HepG2 (cell line): ENCODE data around the gene SMYD4. TPM values are rescaled to one million over a fixed set of nuclear protein-coding genes. Genes with fewer than 3 reads are reported as not detected.

ENCODE experiments used
- ATAC-seq: fragments of 200-7000 bp; cut with Tn5 transposase; 3 replicates; pipeline ENCODE4 v1.9.1; 2020; ENCODE audit warnings: mild to moderate bottlenecking, moderate library complexity
- BruUV-seq: library from RNA; stranded (reverse); fragments of 400-500 nt; replicated peaks from 2 replicates; lab custom pipeline; 2021; lab: Mats Ljungman, UMichigan
- CTCF ChIA-PET: fragments of 300-600 bp; formaldehyde crosslinking; extraction: SDS; loops from one replicate; lab custom pipeline; 2021; ENCODE audit warnings: low total read pairs, inconsistent platforms, low intra/inter-chr PET ratio; lab: Yijun Ruan, JAX
- POLR2A ChIA-PET: fragments of 350-600 bp; sonication (Branson Sonifier 250); formaldehyde crosslinking; loops from one replicate; lab custom pipeline; 2020; ENCODE audit warnings: antibody characterized with exemption, inconsistent platforms; lab: Yijun Ruan, JAX
- DNase-seq: peaks from one replicate; pipeline ENCODE4 v3.0.0-alpha.2; 2015; ENCODE audit warnings: low spot score
- FAIRE-seq: peaks from 3 replicates; lab custom pipeline; 2011; peaks lifted over from hg19 to GRCh38; lab: Jason Lieb, UNC
- H2AFZ ChIP-seq: one replicate; pipeline ENCODE4 v1.6.1; 2011; ENCODE audit warnings: low read length, inconsistent platforms
- H3K27ac ChIP-seq: fragments of 300-600 bp; 3 replicates; pipeline ENCODE4 v1.8.0; 2011; ENCODE audit warnings: mixed run types, mild to moderate bottlenecking, mixed read lengths, low read length, inconsistent platforms; ENCODE audit not compliant: insufficient read depth; ENCODE audit errors: extremely low read length
- H3K27me3 ChIP-seq, 2 experiments: fragments of 200-600 bp in 1 of 2; 2 replicates in 1 of 2; 3 replicates in 1 of 2; pipeline versions ENCODE4 v1.6.0 to v1.8.0; 2011; ENCODE audit warnings: low read length in 2 of 2, mild to moderate bottlenecking in 2 of 2, moderate library complexity in 2 of 2, inconsistent platforms in 1 of 2; ENCODE audit not compliant: insufficient read depth in 2 of 2, control insufficient read depth in 1 of 2
- H3K36me3 ChIP-seq, 2 experiments: fragments of 200-600 bp in 1 of 2; replicated peaks in 1 of 2; 2 replicates in 1 of 2; 3 replicates in 1 of 2; pipeline versions ENCODE4 v1.5.1 to v1.8.0; 2011; ENCODE audit warnings: low read length in 2 of 2, inconsistent platforms in 1 of 2; ENCODE audit not compliant: insufficient read depth in 2 of 2, control insufficient read depth in 1 of 2
- H3K4me1 ChIP-seq: 2 replicates; pipeline ENCODE4 v1.5.1; 2012; ENCODE audit warnings: low read length, inconsistent platforms; ENCODE audit not compliant: insufficient read depth
- H3K4me2 ChIP-seq: 2 replicates; pipeline ENCODE4 v1.6.0; 2011; ENCODE audit warnings: low read depth, low read length, inconsistent platforms
- H3K4me3 ChIP-seq, 3 experiments: fragments of 200-600 bp in 1 of 3; sonication (generic), shearing (Covaris generic) in 1 of 3; replicated peaks in 1 of 3; 2 replicates each; pipeline ENCODE4 v1.5.1; 2011 to 2016; ENCODE audit warnings: low read length in 3 of 3, inconsistent platforms in 2 of 3, low read depth in 2 of 3, mild to moderate bottlenecking in 2 of 3, control low read depth in 1 of 3, mixed read lengths in 1 of 3; ENCODE audit not compliant: insufficient read depth in 1 of 3
- H3K79me2 ChIP-seq: one replicate; pipeline ENCODE4 v1.6.1; 2011; ENCODE audit warnings: low read length, inconsistent platforms; ENCODE audit not compliant: insufficient read depth
- H3K9ac ChIP-seq: 2 replicates; pipeline ENCODE4 v1.6.0; 2011; ENCODE audit warnings: mild to moderate bottlenecking, low read depth, low read length, inconsistent platforms; ENCODE audit not compliant: insufficient read depth
- H3K9me3 ChIP-seq: 2 replicates; pipeline ENCODE4 v1.5.1; 2012; ENCODE audit warnings: mild to moderate bottlenecking, low read length
- H4K20me1 ChIP-seq: 2 replicates; pipeline ENCODE4 v1.6.0; 2011; ENCODE audit warnings: inconsistent platforms, mild to moderate bottlenecking, low read length, moderate library complexity; ENCODE audit not compliant: insufficient read depth
- AGO2 ChIP-seq: fragments of 200-400 bp; formaldehyde crosslinking; optimal IDR thresholded peaks from 2 replicates; pipeline ENCODE3; 2017; ENCODE audit warnings: mild to moderate bottlenecking, low read depth, low read length, moderate library complexity
- POLR2A ChIP-seq, 2 experiments: IDR thresholded peaks; 2 replicates each; pipeline ENCODE4 v1.6.1; 2011; ENCODE audit warnings: low read depth in 2 of 2, low read length in 2 of 2, mild to moderate bottlenecking in 1 of 2, moderate library complexity in 1 of 2; ENCODE audit not compliant: insufficient read depth in 1 of 2
- RBM22 ChIP-seq: fragments of 200-400 bp; formaldehyde crosslinking; optimal IDR thresholded peaks from 2 replicates; pipeline ENCODE3; 2017; ENCODE audit warnings: mild to moderate bottlenecking, low read length, moderate library complexity
- SMAD9 ChIP-seq: sonication (generic); formaldehyde crosslinking; IDR thresholded peaks from 2 replicates; pipeline ENCODE4 v1.5.1; 2020; ENCODE audit warnings: mild to moderate bottlenecking, missing genetic modification reagents
- ZNF737 ChIP-seq: sonication (generic); formaldehyde crosslinking; IDR thresholded peaks from 2 replicates; pipeline ENCODE4 v1.5.0; 2020; ENCODE audit warnings: missing genetic modification reagents, mild to moderate bottlenecking, borderline replicate concordance
- WGBS: methylation state at CpG from one replicate; pipeline ENCODE4 v1.1.6; 2017; ENCODE audit warnings: low lambda C conversion rate; 5-methylcytosine and 5-hydroxymethylcytosine counted together
- in situ Hi-C: cut with HindIII; loops from 2 replicates; pipeline ENCODE4 v1.10.0; 2017; ENCODE audit warnings: low pct_unique_long_range_greater_than_20kb; ENCODE audit not compliant: extremely low pct_ligation_motif_present
- intact Hi-C: fragments of 100-400 bp; cut with micrococcal nuclease; formaldehyde crosslinking; loops from one replicate; pipeline ENCODE4 v1.10.0; 2022; ENCODE audit not compliant: unreplicated experiment
- polyA plus RNA-seq, 8 experiments: library from polyadenylated mRNA; depleted of rRNA in 3 of 8; stranded (reverse) in 7 of 8; unstranded in 1 of 8; fragments of >200 nt; fragmentation: Illumina TruSeq in 4 of 8; extraction: Trizol in 4 of 8; gene quantifications; 2 replicates each; pipeline versions ENCODE4 v1.2.1 to v1.2.3, GENCODE V29; 2011 to 2016; ENCODE audit warnings: low read depth in 4 of 8, missing spikeins in 1 of 8, mixed read lengths in 1 of 8; ENCODE audit not compliant: insufficient read depth in 1 of 8
- total RNA-seq, 5 experiments: library from RNA; depleted of rRNA; stranded (reverse); fragments of >200 nt; fragmentation: Illumina TruSeq; extraction: Trizol; gene quantifications; 2 replicates each; pipeline ENCODE4 v1.2.3, GENCODE V29; 2016; ENCODE audit warnings: low read depth in 1 of 5
- TF ChIP-seq, protein P1 (sequence below): sonication (generic); formaldehyde crosslinking; IDR thresholded peaks from 2 replicates; pipeline ENCODE4 v1.9.0; 2022; ENCODE audit warnings: missing genetic modification reagents, mild to moderate bottlenecking, borderline replicate concordance
- TF ChIP-seq, protein P2 (sequence below): sonication (generic); formaldehyde crosslinking; IDR thresholded peaks from 2 replicates; pipeline ENCODE4 v1.8.0; 2022; ENCODE audit warnings: low read depth, missing genetic modification reagents
- TF ChIP-seq, protein P3 (sequence below): sonication (generic); formaldehyde crosslinking; conservative IDR thresholded peaks from 2 replicates; pipeline ENCODE4 v1.8.1; 2023; ENCODE audit warnings: missing genetic modification reagents

SMYD4 gene
- total and polyA plus RNA-seq, 2 of the 13 experiments (the other 11 are each of a cell fraction or from before 2014, with no cell fraction given): 7.4 to 11.3 TPM

DNA sequence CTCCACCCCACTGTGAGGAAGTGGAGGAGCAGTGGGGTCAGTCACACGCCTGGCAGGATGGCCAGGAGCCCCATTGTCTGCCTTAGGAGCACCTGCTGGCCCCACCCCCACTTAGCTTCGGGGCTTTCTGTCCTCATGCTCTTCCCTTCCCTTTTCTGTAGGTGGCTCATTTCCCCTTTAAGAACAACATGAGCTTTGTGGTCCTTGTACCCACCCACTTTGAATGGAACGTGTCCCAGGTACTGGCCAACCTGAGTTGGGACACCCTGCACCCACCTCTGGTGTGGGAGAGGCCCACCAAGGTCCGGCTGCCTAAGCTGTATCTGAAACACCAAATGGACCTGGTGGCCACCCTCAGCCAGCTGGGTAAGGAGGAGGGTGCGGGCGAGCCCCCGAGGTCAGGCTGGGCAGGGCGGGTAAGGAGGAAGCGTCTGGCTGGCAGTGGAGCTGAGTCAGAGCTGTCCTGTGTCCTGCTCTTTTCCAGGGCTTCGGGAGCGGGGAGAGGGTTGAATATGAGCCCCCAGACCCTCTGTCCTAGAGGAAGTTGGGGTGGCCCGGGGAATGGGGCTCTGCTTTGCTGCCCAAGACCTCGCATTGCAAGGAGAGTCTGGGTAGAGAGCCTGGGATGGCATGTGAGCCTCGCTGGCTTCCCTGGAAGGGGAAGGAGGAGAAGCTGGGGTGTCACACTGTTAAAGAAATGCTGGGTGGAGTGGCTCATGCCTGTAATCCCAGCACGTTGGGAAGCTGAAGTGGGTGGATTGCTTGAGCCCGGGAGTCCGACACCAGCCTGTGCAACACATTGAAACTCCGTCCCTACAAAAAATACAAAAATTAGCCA is 77.1 kb downstream of the SMYD4 start (continued):
- TF ChIP-seq POLR2A (IDR thresholded peaks at IDR 0.05; ENCODE audit: insufficient read depth in 1 of 2, low read depth in 2 of 2, low read length in 2 of 2): peak in 1 of 2 experiments; percentile 45; a peak in 3 of 4 replicates
- TF ChIP-seq, protein P1, sequence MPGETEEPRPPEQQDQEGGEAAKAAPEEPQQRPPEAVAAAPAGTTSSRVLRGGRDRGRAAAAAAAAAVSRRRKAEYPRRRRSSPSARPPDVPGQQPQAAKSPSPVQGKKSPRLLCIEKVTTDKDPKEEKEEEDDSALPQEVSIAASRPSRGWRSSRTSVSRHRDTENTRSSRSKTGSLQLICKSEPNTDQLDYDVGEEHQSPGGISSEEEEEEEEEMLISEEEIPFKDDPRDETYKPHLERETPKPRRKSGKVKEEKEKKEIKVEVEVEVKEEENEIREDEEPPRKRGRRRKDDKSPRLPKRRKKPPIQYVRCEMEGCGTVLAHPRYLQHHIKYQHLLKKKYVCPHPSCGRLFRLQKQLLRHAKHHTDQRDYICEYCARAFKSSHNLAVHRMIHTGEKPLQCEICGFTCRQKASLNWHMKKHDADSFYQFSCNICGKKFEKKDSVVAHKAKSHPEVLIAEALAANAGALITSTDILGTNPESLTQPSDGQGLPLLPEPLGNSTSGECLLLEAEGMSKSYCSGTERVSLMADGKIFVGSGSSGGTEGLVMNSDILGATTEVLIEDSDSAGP (CRISPR knock-in tag): peak; percentile 60
- TF ChIP-seq, all 625 proteins: peak for 12

DNA sequence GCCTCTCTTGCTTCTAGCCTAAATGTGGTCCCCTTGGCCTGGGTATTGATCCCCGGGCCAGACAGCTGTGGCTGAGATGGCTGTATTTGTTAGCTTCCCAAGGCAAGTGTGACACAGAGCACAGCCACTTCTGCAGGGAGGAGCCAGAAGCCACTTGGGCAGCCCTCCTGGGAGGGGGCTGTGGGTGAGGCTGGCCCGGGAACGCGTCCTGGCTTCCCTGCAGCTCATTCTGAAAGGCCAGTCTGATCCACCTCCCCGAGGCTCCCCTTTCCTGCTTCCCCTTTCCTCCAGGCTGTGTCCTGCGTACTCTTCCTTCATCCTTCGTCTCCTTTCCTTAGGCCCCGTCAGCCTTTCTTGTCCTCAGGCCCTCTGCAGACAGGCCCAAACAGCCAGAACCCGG is 79.1 kb downstream of the SMYD4 start:
- no peak for FAIRE-seq
- Histone ChIP-seq H3K79me2 (peaks cover 2% of the 10 kb centered on the region), H4K20me1 (peaks cover 26% of the 10 kb centered on the region; the same call in 1 of the 2 replicates), H3K4me2 (no peak overlapping the region), H3K9me3 (no peaks in the 10 kb centered on the region), H3K27ac (no peak overlapping the region), H3K4me3 (no peak overlapping the region), H3K36me3 (peaks cover 13 to 32% of the 10 kb centered on the region in 2 experiments; a peak in 4 of 5 replicates), H3K27me3 (no peaks in the 10 kb centered on the region), H3K4me1 (peaks cover 68% of the 10 kb centered on the region), H2AFZ (no peak overlapping the region), H3K9ac (no peak overlapping the region)
- TF ChIP-seq ZNF737 (CRISPR knock-in tag): 0 out of 2 replicates have a peak, but pooled peaks have one; percentile 23
- TF ChIP-seq SMAD9 (CRISPR knock-in tag): no peak
- TF ChIP-seq, protein P2, sequence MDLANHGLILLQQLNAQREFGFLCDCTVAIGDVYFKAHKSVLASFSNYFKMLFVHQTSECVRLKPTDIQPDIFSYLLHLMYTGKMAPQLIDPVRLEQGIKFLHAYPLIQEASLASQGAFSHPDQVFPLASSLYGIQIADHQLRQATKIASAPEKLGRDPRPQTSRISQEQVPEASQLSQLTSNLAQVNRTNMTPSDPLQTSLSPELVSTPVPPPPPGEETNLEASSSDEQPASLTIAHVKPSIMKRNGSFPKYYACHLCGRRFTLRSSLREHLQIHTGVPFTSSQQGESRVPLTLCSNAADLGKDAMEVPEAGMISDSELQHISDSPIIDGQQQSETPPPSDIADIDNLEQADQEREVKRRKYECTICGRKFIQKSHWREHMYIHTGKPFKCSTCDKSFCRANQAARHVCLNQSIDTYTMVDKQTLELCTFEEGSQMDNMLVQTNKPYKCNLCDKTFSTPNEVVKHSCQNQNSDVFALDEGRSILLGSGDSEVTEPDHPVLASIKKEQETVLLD (CRISPR knock-in tag): no peak
- peak; percentile 18 for TF ChIP-seq RBM22
- TF ChIP-seq, protein P3, sequence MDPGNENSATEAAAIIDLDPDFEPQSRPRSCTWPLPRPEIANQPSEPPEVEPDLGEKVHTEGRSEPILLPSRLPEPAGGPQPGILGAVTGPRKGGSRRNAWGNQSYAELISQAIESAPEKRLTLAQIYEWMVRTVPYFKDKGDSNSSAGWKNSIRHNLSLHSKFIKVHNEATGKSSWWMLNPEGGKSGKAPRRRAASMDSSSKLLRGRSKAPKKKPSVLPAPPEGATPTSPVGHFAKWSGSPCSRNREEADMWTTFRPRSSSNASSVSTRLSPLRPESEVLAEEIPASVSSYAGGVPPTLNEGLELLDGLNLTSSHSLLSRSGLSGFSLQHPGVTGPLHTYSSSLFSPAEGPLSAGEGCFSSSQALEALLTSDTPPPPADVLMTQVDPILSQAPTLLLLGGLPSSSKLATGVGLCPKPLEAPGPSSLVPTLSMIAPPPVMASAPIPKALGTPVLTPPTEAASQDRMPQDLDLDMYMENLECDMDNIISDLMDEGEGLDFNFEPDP (CRISPR knock-in tag): no peak
- TF ChIP-seq AGO2: peak; percentile 42
- ATAC-seq: no peak
- 97% methylated on average over 8 of the region's 9 CpGs for WGBS
- ChIA-PET POLR2A (interaction anchor here (2.5 to 16.4 kb wide), 4 partner anchors 13 to 29 kb away, joined by 7 to 299 read pairs (median 142); partner anchors contain the start of genes SERPINF1 and WDR81), CTCF (no interaction called here)
- in situ Hi-C loops: no loop called here
- no TSS peak for BruUV-seq
- DNase-seq: no peak
- intact Hi-C loops: no loop called here
